Osteocyte (in vitro differentiated cells): ENCODE results near the gene SNCA. TPM values are rescaled to one million over a fixed set of nuclear protein-coding genes. Genes with fewer than 3 reads are reported as not detected.

Experiments used
- DNase-seq: peaks from one replicate; pipeline ENCODE4 v3.0.0; 2021; ENCODE audit warnings: mixed read lengths; ENCODE audit not compliant: unreplicated experiment; ENCODE audit errors: extremely low spot score
- H3K27ac Mint-ChIP-seq: one replicate; pipeline ENCODE4 v1.8.0; 2021; ENCODE audit warnings: mild to moderate bottlenecking, mixed read lengths; ENCODE audit not compliant: unreplicated experiment
- H3K27me3 Mint-ChIP-seq: one replicate; pipeline ENCODE4 v1.8.0; 2021; ENCODE audit warnings: mixed read lengths; ENCODE audit not compliant: unreplicated experiment
- H3K36me3 Mint-ChIP-seq: one replicate; pipeline ENCODE4 v1.8.0; 2021; ENCODE audit warnings: mixed read lengths; ENCODE audit not compliant: unreplicated experiment
- H3K4me1 Mint-ChIP-seq: one replicate; pipeline ENCODE4 v1.8.0; 2021; ENCODE audit warnings: mixed read lengths; ENCODE audit not compliant: unreplicated experiment
- H3K4me3 Mint-ChIP-seq: one replicate; pipeline ENCODE4 v1.8.0; 2021; ENCODE audit warnings: mild to moderate bottlenecking, moderate library complexity, mixed read lengths; ENCODE audit not compliant: unreplicated experiment
- H3K9me3 Mint-ChIP-seq: one replicate; pipeline ENCODE4 v1.8.0; 2021; ENCODE audit warnings: mixed read lengths; ENCODE audit not compliant: unreplicated experiment
- total RNA-seq: library from RNA; stranded (reverse); gene quantifications from 2 replicates; pipeline ENCODE4 v1.2.1, GENCODE V29; 2021
- TF ChIP-seq, protein P1 (sequence below): fragments of 200-600 bp; sonication (generic); IDR thresholded peaks from 2 replicates; pipeline ENCODE4 v1.5.0; 2021; ENCODE audit warnings: antibody characterized with exemption, mild to moderate bottlenecking, moderate library complexity

The SNCA gene
- total RNA-seq, 1 donor from 2014 or later, result 8.8 TPM

DNA sequence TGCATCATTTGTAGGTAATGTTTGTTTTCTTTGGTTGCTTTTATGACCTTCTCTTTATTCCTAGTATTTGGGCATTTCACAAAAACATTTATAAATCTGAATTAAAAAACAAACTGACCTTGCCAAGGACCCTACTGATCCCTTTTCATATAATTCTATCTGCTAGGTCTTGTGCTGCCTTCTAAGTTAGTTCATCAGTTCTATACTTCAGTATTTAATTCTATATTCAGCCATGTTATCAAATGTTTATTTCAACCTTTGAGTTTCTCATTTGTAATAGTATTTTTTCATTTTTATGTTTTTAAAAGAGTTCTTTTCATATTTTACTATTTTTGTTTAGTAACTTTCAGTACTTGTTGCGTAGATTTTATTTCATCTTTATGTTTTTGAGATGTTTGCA is 155.3 kb downstream of the SNCA start:
- TF ChIP-seq, protein P1, sequence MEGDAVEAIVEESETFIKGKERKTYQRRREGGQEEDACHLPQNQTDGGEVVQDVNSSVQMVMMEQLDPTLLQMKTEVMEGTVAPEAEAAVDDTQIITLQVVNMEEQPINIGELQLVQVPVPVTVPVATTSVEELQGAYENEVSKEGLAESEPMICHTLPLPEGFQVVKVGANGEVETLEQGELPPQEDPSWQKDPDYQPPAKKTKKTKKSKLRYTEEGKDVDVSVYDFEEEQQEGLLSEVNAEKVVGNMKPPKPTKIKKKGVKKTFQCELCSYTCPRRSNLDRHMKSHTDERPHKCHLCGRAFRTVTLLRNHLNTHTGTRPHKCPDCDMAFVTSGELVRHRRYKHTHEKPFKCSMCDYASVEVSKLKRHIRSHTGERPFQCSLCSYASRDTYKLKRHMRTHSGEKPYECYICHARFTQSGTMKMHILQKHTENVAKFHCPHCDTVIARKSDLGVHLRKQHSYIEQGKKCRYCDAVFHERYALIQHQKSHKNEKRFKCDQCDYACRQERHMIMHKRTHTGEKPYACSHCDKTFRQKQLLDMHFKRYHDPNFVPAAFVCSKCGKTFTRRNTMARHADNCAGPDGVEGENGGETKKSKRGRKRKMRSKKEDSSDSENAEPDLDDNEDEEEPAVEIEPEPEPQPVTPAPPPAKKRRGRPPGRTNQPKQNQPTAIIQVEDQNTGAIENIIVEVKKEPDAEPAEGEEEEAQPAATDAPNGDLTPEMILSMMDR, result no peak

DNA sequence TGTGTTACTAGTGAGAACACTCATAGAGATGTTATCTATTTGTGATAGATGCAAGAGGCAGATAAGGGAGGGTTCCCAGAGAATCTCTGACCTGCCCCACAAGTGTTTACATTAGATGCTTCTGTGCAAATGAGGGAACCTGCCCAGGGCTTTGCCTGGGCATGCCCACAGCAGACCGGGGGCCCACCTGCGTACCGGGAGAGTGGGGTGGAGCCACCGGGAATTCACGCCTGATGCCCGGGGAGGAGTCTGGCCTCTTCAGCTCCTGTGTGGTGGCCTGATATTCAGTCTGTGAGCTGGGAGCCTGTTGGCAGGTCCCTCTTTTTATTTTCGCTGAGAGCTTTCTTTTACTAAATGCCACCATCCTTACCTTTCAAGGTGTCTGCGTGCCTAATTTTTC is 155.7 kb downstream of the SNCA start:
- no peak overlapping the region for H3K4me3 Mint-ChIP-seq
- no peaks in the 10 kb centered on the region for H3K36me3 Mint-ChIP-seq
- TF ChIP-seq, protein P1, result no peak
- H3K27me3 Mint-ChIP-seq, result peaks cover 2% of the 10 kb centered on the region
- no peaks in the 10 kb centered on the region for H3K4me1 Mint-ChIP-seq
- H3K27ac Mint-ChIP-seq, result no peak overlapping the region
- H3K9me3 Mint-ChIP-seq, result peaks cover 11% of the 10 kb centered on the region
- DNase-seq, result no peak

More for the DNA sequence above, 155.3 kb downstream of the SNCA start:
- H3K36me3 Mint-ChIP-seq, result no peaks in the 10 kb centered on the region
- no peaks in the 10 kb centered on the region for H3K4me1 Mint-ChIP-seq
- peaks cover 6% of the 10 kb centered on the region for H3K9me3 Mint-ChIP-seq
- DNase-seq, result no peak
- no peak overlapping the region for H3K4me3 Mint-ChIP-seq
- H3K27me3 Mint-ChIP-seq, result peaks cover 2% of the 10 kb centered on the region
- no peak overlapping the region for H3K27ac Mint-ChIP-seq

DNA sequence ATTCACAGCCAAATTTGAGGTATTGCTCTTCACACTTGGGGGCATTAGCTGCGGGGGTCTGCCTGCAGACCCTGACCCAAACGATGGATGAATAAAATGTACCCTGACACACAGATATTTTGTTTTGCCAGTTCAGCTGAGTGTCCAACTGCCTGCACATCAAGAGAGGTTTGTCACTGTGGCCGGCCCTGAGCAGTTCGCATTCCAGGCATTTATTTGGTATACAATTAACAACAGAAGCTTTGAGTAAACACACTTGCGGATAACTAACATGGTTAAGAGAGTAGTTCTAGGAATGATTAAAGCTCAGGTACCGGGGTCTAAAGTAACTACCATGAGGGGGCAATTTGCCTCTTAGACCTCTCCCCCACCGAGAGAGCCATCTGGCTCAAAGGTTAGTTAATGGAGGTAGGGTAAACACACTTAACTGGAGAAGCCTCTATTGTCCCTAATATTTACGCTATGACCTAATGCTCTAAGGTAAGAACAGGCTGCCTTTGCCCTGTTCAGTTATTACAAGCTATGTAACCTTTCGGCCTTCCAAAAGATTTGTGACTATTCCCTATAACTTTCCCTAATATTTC is 162.0 kb downstream of the SNCA start:
- Mint-ChIP-seq H3K9me3 (peaks cover 13% of the 10 kb centered on the region), H3K27ac (no peak overlapping the region), H3K36me3 (no peaks in the 10 kb centered on the region), H3K4me1 (no peaks in the 10 kb centered on the region), H3K27me3 (peaks cover 29% of the 10 kb centered on the region), H3K4me3 (no peak overlapping the region)
- TF ChIP-seq, protein P1, result no peak
- no peak for DNase-seq

Other genes starting within 250 kb of the SNCA start
- gene MMRN1, start 57.7 kb upstream of the SNCA start, total RNA-seq, result not detected in 2 replicates